Renal cortex interstitium (tissue), 11 donors: Measurements from ENCODE around the gene CST9L. TPM values are rescaled to one million over a fixed set of nuclear protein-coding genes. Genes with fewer than 3 reads are reported as not detected.

Experiments used
- DNase-seq, 11 donors: peaks; one replicate each; pipeline ENCODE4 v3.0.0-alpha.2; 2013; ENCODE audit warnings: low read depth in 9 of 11, low spot score in 4 of 11; ENCODE audit errors: extremely low read depth in 1 of 11
- polyA plus RNA-seq, 3 donors: library from polyadenylated mRNA; unstranded; fragments of 120-200 nt; gene quantifications; one replicate each; pipeline ENCODE4 v1.2.1, GENCODE V29; 2013; ENCODE audit not compliant: insufficient read length in 3 of 3

The CST9L gene
- polyA plus RNA-seq, 3 donors: not detected

- DNase-seq: no peak
Observed at GRCh38 chr20:23554401-23554800, 13.9 kb downstream of the CST9L start.

GRCh38 chr20:23551786-23552185 lies 16.5 kb downstream of the CST9L start:
- DNase-seq: no peak

GRCh38 chr20:23551383-23551782 lies 16.9 kb downstream of the CST9L start:
- no peak for DNase-seq

GRCh38 chr20:23550227-23550626 lies 18.1 kb downstream of the CST9L start:
- no peak for DNase-seq

- DNase-seq: no peak
Observed at GRCh38 chr20:23548408-23548807, 19.9 kb downstream of the CST9L start.

GRCh38 chr20:23547613-23548012 lies 20.7 kb downstream of the CST9L start:
- DNase-seq: no peak

- no peak for DNase-seq
Observed at GRCh38 chr20:23546435-23547144, 21.7 kb downstream of the CST9L start.

GRCh38 chr20:23544133-23544532 lies 24.2 kb downstream of the CST9L start:
- DNase-seq: no peak

- no peak for DNase-seq
Observed at GRCh38 chr20:23542801-23543200, 25.5 kb downstream of the CST9L start.

- DNase-seq: no peak
Observed at GRCh38 chr20:23541776-23542175, 26.5 kb downstream of the CST9L start.

GRCh38 chr20:23541330-23541729 lies 27.0 kb downstream of the CST9L start:
- DNase-seq: no peak

GRCh38 chr20:23540624-23541023 lies 27.7 kb downstream of the CST9L start:
- DNase-seq: no peak

GRCh38 chr20:23537030-23537429 lies 31.3 kb downstream of the CST9L start:
- DNase-seq: no peak

- DNase-seq: no peak
Observed at GRCh38 chr20:23536328-23536974, 31.8 kb downstream of the CST9L start.

GRCh38 chr20:23534801-23535593 lies 33.3 kb downstream of the CST9L start:
- DNase-seq: no peak

- no peak for DNase-seq
Observed at GRCh38 chr20:23533161-23533560, 35.1 kb downstream of the CST9L start.

- DNase-seq: no peak
Observed at GRCh38 chr20:23532533-23532932, 35.8 kb downstream of the CST9L start.

GRCh38 chr20:23530937-23531567 lies 37.2 kb downstream of the CST9L start:
- no peak for DNase-seq

GRCh38 chr20:23528867-23529431 lies 39.3 kb downstream of the CST9L start:
- DNase-seq: no peak
